OCI-LY1 (cell line): ENCODE data around the gene ZNF683.

Experiments used
- H2AFZ ChIP-seq: fragments of 200-600 bp; sonication (generic), shearing (Covaris generic); 2 replicates; pipeline ENCODE4 v1.6.0; 2014; ENCODE audit warnings: antibody characterized with exemption, mild to moderate bottlenecking, low read length
- H3F3A ChIP-seq: fragments of 200-600 bp; sonication (generic), shearing (Covaris generic); 2 replicates; pipeline ENCODE4 v1.6.0; 2014; ENCODE audit warnings: mild to moderate bottlenecking, antibody characterized with exemption, low read length, moderate library complexity; ENCODE audit not compliant: insufficient read depth
- H3K27ac ChIP-seq: fragments of 200-600 bp; sonication (generic); 2 replicates; pipeline ENCODE4 v1.5.1; 2014; ENCODE audit warnings: low read length, mixed run types, mild to moderate bottlenecking, low read depth; ENCODE audit not compliant: poor library complexity, severe bottlenecking
- H3K27me3 ChIP-seq: fragments of 200-600 bp; sonication (generic); 2 replicates; pipeline ENCODE4 v1.6.0; 2014; ENCODE audit warnings: antibody characterized with exemption, mild to moderate bottlenecking, low read length, moderate library complexity; ENCODE audit not compliant: insufficient read depth
- H3K36me3 ChIP-seq: fragments of 200-600 bp; sonication (generic); 2 replicates; pipeline ENCODE4 v1.6.1; 2014; ENCODE audit warnings: mild to moderate bottlenecking, antibody characterized with exemption, low read length, moderate library complexity, mixed read lengths; ENCODE audit not compliant: insufficient read depth
- H3K4me1 ChIP-seq: fragments of 200-600 bp; sonication (generic); 2 replicates; pipeline ENCODE4 v1.5.1; 2014; ENCODE audit warnings: mild to moderate bottlenecking, low read length, moderate library complexity; ENCODE audit not compliant: insufficient read depth, severe bottlenecking
- H3K4me2 ChIP-seq: fragments of 200-600 bp; sonication (generic), shearing (Covaris generic); 2 replicates; pipeline ENCODE4 v1.6.1; 2014; ENCODE audit warnings: low read length
- H3K4me3 ChIP-seq: fragments of 200-600 bp; sonication (generic); 2 replicates; pipeline ENCODE4 v1.5.1; 2014; ENCODE audit warnings: low read length, low read depth, mild to moderate bottlenecking, mixed read lengths; ENCODE audit not compliant: poor library complexity, severe bottlenecking
- H3K79me2 ChIP-seq: fragments of 200-600 bp; shearing (Covaris generic); 2 replicates; pipeline ENCODE4 v1.6.1; 2016; ENCODE audit warnings: mixed run types, low read length, mixed read lengths; ENCODE audit not compliant: insufficient read depth
- H3K9ac ChIP-seq: fragments of 200-600 bp; sonication (generic), shearing (Covaris generic); 2 replicates; pipeline ENCODE4 v1.6.1; 2014; ENCODE audit warnings: mild to moderate bottlenecking, low read length, mixed read lengths
- H3K9me2 ChIP-seq: fragments of 200-600 bp; sonication (generic), shearing (Covaris generic); 2 replicates; pipeline ENCODE4 v1.6.1; 2014; ENCODE audit warnings: low read depth, mild to moderate bottlenecking, low read length, mixed read lengths
- H3K9me3 ChIP-seq: fragments of 200-600 bp; shearing (Covaris generic); 2 replicates; pipeline ENCODE4 v1.6.1; 2014; ENCODE audit warnings: low read length, mixed read lengths
- H4K20me1 ChIP-seq: fragments of 200-600 bp; sonication (generic), shearing (Covaris generic); 2 replicates; pipeline ENCODE4 v1.6.0; 2016; ENCODE audit warnings: mild to moderate bottlenecking, low read length; ENCODE audit not compliant: insufficient read depth
- CTCF ChIP-seq: fragments of 200-600 bp; sonication (generic), shearing (Covaris generic); IDR thresholded peaks from 2 replicates; pipeline ENCODE4 v1.5.1; 2017; ENCODE audit warnings: mild to moderate bottlenecking, antibody characterized with exemption, low read length, moderate library complexity, mixed read lengths
- EZH2 ChIP-seq: fragments of 200-600 bp; sonication (generic), shearing (Covaris generic); IDR thresholded peaks from 2 replicates; pipeline ENCODE4 v1.8.0; 2017; ENCODE audit warnings: borderline replicate concordance, mixed run types, mild to moderate bottlenecking, antibody characterized with exemption, low read length, moderate library complexity, mixed read lengths

ZNF683 gene

GRCh38 chr1:26368006-26368405, 4.5 kb downstream of the ZNF683 start:
- H2AFZ ChIP-seq, result no peak overlapping the region
- no peaks in the 10 kb centered on the region for H3K9me2 ChIP-seq
- H3K79me2 ChIP-seq, result no peaks in the 10 kb centered on the region
- no peaks in the 10 kb centered on the region for H3F3A ChIP-seq
- H4K20me1 ChIP-seq, result no peaks in the 10 kb centered on the region
- H3K9me3 ChIP-seq, result no peaks in the 10 kb centered on the region
- 0 out of 2 replicates have a peak, but pooled peaks cover 5% of the 10 kb centered on the region for H3K27me3 ChIP-seq
- no peak for TF ChIP-seq EZH2
- no peak for TF ChIP-seq CTCF
- no peaks in the 10 kb centered on the region for H3K36me3 ChIP-seq
- H3K9ac ChIP-seq, result no peak overlapping the region
- H3K4me3 ChIP-seq, result no peak overlapping the region
- H3K4me1 ChIP-seq, result no peaks in the 10 kb centered on the region
- H3K27ac ChIP-seq, result no peak overlapping the region
- H3K4me2 ChIP-seq, result no peak overlapping the region

- Histone ChIP-seq H3K4me2 (no peak overlapping the region), H3K27ac (no peak overlapping the region)
Observed at GRCh38 chr1:26367441-26367840, 5.1 kb downstream of the ZNF683 start.

GRCh38 chr1:26364956-26365355, 7.6 kb downstream of the ZNF683 start:
- H3K27ac ChIP-seq, result no peak overlapping the region
- no peaks in the 10 kb centered on the region for H4K20me1 ChIP-seq
- H3K27me3 ChIP-seq, result peaks cover 11% of the 10 kb centered on the region; the same call in 1 of the 2 replicates
- H3K9ac ChIP-seq, result no peak overlapping the region
- no peaks in the 10 kb centered on the region for H3F3A ChIP-seq
- no peak overlapping the region for H2AFZ ChIP-seq
- H3K4me2 ChIP-seq, result no peak overlapping the region
- peaks cover 9% of the 10 kb centered on the region for H3K4me1 ChIP-seq
- no peaks in the 10 kb centered on the region for H3K9me2 ChIP-seq
- TF ChIP-seq CTCF (no peak), EZH2 (no peak)
- no peaks in the 10 kb centered on the region for H3K36me3 ChIP-seq
- H3K9me3 ChIP-seq, result no peaks in the 10 kb centered on the region
- no peaks in the 10 kb centered on the region for H3K79me2 ChIP-seq
- no peak overlapping the region for H3K4me3 ChIP-seq

More at GRCh38 chr1:26367441-26367840, 5.1 kb downstream of the ZNF683 start:
- Histone ChIP-seq H3K9me2 (no peaks in the 10 kb centered on the region), H3K36me3 (no peaks in the 10 kb centered on the region), H2AFZ (no peak overlapping the region), H3F3A (no peaks in the 10 kb centered on the region), H3K79me2 (no peaks in the 10 kb centered on the region), H3K9me3 (no peaks in the 10 kb centered on the region), H3K9ac (no peak overlapping the region), H3K27me3 (0 out of 2 replicates have a peak, but pooled peaks cover 8% of the 10 kb centered on the region), H3K4me1 (no peaks in the 10 kb centered on the region), H3K4me3 (no peak overlapping the region), H4K20me1 (no peaks in the 10 kb centered on the region)
- TF ChIP-seq EZH2, result no peak
